Cardiac muscle cell (in vitro differentiated cells and primary cell): ENCODE measurements around the gene MIA3. TPM values are rescaled to one million over a fixed set of nuclear protein-coding genes. Genes with fewer than 3 reads are reported as not detected.

Experiments used
- DNase-seq, 2 donors: peaks; one replicate each; pipeline versions ENCODE4 v3.0.0 to v3.0.0-alpha.2; 2010 to 2017; ENCODE audit warnings: low read depth in 1 of 2, low spot score in 1 of 2
- H3K27ac ChIP-seq: fragments of 200-600 bp; sonication (generic); 2 replicates; pipeline ENCODE4 v1.5.1; 2016
- H3K27me3 ChIP-seq: fragments of 200-600 bp; sonication (generic); 2 replicates; pipeline ENCODE4 v1.6.0; 2016; ENCODE audit warnings: control low read depth
- H3K36me3 ChIP-seq: fragments of 200-600 bp; sonication (generic); 2 replicates; pipeline ENCODE4 v1.5.1; 2016; ENCODE audit warnings: control low read depth
- H3K4me1 ChIP-seq: fragments of 200-600 bp; sonication (generic); 2 replicates; pipeline ENCODE4 v1.8.1; 2017; ENCODE audit warnings: low read depth, mild to moderate bottlenecking, mixed run types
- H3K4me3 ChIP-seq: fragments of 200-600 bp; sonication (generic); 2 replicates; pipeline ENCODE4 v1.5.1; 2016; ENCODE audit warnings: mild to moderate bottlenecking
- H3K9me3 ChIP-seq: fragments of 200-600 bp; sonication (generic); 2 replicates; pipeline ENCODE4 v1.5.1; 2017; ENCODE audit warnings: low read depth, mild to moderate bottlenecking, control low read depth
- polyA plus RNA-seq: library from polyadenylated mRNA; unstranded; fragments of >200 nt; fragmentation: Nextera tagmentation; extraction: Ambion mirVana; gene quantifications from 2 replicates; pipeline ENCODE4 v1.2.1, GENCODE V29; 2016
- total RNA-seq: library from RNA; depleted of rRNA; stranded (reverse); fragments of >200 nt; gene quantifications from 2 replicates; pipeline ENCODE4 v1.2.3, GENCODE V29; 2016
- TF ChIP-seq, protein P1 (sequence below): IDR thresholded peaks from 2 replicates; pipeline ENCODE4 v1.5.1; 2012; ENCODE audit warnings: low read depth, mild to moderate bottlenecking, low read length

The MIA3 gene
- total and polyA plus RNA-seq, 2 experiments from 2014 or later = 32.9 to 38.5 TPM

DNA sequence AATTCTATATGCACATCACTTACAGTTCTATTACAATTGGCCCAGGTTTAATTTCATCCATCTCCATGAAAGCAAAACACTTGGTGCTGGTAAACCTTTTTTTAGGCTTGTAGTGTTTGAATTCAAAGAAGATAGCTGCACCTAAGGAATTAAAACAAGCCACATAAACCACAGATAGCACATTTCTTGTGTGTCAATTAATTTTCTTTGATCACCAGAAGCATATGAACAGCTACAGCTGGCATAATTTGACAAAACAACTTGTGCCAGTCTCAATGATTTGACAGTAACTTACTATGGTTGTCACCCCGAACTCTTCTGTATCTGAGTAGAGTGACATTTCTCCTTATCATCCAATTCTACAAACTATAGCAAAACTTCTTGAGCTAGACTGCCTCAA, 52.2 kb downstream of the MIA3 start:
- H3K4me1 ChIP-seq = no peaks in the 10 kb centered on the region
- no peak overlapping the region for H3K4me3 ChIP-seq
- H3K9me3 ChIP-seq = no peaks in the 10 kb centered on the region
- TF ChIP-seq, protein P1, sequence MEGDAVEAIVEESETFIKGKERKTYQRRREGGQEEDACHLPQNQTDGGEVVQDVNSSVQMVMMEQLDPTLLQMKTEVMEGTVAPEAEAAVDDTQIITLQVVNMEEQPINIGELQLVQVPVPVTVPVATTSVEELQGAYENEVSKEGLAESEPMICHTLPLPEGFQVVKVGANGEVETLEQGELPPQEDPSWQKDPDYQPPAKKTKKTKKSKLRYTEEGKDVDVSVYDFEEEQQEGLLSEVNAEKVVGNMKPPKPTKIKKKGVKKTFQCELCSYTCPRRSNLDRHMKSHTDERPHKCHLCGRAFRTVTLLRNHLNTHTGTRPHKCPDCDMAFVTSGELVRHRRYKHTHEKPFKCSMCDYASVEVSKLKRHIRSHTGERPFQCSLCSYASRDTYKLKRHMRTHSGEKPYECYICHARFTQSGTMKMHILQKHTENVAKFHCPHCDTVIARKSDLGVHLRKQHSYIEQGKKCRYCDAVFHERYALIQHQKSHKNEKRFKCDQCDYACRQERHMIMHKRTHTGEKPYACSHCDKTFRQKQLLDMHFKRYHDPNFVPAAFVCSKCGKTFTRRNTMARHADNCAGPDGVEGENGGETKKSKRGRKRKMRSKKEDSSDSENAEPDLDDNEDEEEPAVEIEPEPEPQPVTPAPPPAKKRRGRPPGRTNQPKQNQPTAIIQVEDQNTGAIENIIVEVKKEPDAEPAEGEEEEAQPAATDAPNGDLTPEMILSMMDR = no peak
- peaks cover 37% of the 10 kb centered on the region for H3K36me3 ChIP-seq
- no peaks in the 10 kb centered on the region for H3K27me3 ChIP-seq
- no peak overlapping the region for H3K27ac ChIP-seq
- DNase-seq = no peak

- DNase-seq = no peak
- H3K4me1 ChIP-seq = no peaks in the 10 kb centered on the region
- TF ChIP-seq, protein P1 = no peak
- H3K4me3 ChIP-seq = no peak overlapping the region
- H3K36me3 ChIP-seq = peaks cover 19% of the 10 kb centered on the region
- no peaks in the 10 kb centered on the region for H3K9me3 ChIP-seq
- H3K27me3 ChIP-seq = no peaks in the 10 kb centered on the region
- no peak overlapping the region for H3K27ac ChIP-seq
Observed at GRCh38 chr1:222680080-222680479, 62.2 kb downstream of the MIA3 start.

- Histone ChIP-seq H3K36me3 (peaks cover 21% of the 10 kb centered on the region), H3K9me3 (no peaks in the 10 kb centered on the region), H3K27me3 (no peaks in the 10 kb centered on the region), H3K4me3 (no peak overlapping the region), H3K4me1 (no peaks in the 10 kb centered on the region), H3K27ac (no peak overlapping the region)
- TF ChIP-seq, protein P1 = no peak
- no peak for DNase-seq
Observed at GRCh38 chr1:222691016-222691415, 73.1 kb downstream of the MIA3 start.

GRCh38 chr1:222694927-222695326, 77.0 kb downstream of the MIA3 start:
- TF ChIP-seq, protein P1 = no peak
- Histone ChIP-seq H3K27me3 (no peaks in the 10 kb centered on the region), H3K36me3 (peaks cover 15% of the 10 kb centered on the region), H3K4me3 (no peak overlapping the region), H3K4me1 (no peaks in the 10 kb centered on the region), H3K9me3 (no peaks in the 10 kb centered on the region), H3K27ac (no peak overlapping the region)
- DNase-seq = no peak

DNA sequence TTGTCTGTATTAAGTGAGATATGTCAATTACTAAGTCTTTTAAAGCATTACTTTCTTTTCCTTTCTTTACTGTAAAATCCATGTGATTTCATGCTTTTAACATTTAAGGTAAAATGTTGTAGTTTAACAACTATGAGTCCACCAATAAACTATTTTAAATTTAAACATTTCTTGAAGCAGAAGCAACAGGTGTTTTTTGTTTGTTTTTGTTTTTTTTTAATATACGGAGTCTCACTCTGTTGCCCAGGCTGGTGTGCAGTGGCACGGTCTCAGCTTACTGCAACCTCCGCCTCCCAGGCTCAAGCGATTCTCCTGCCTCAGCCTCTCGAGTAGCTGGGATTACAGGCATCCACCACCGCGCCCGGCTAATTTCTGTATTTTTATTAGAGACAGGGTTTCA, 78.8 kb downstream of the MIA3 start:
- Histone ChIP-seq H3K36me3 (peaks cover 15% of the 10 kb centered on the region), H3K27me3 (no peaks in the 10 kb centered on the region), H3K4me1 (no peaks in the 10 kb centered on the region), H3K27ac (no peak overlapping the region), H3K9me3 (no peaks in the 10 kb centered on the region), H3K4me3 (no peak overlapping the region)
- DNase-seq = no peak
- TF ChIP-seq, protein P1 = no peak

DNA sequence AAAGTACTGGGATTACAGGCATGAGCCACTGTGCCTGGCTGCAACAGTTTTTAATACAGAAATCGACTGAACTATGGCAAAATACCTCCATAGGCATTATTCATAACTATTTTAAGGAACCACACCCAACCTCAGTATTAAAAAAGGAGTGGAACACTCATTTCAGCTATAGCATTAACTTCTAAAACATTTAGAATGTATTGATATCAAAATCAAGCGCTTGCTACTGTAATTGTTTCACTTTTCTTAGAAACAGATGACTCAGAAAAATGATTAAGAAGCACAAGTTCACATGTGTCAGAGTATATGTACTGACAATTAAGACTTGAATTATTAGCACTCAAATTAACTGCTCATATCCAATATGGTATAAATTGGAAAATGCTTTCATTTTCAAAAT, 79.3 kb downstream of the MIA3 start:
- H3K4me3 ChIP-seq = no peak overlapping the region
- DNase-seq = no peak
- no peaks in the 10 kb centered on the region for H3K4me1 ChIP-seq
- H3K9me3 ChIP-seq = no peaks in the 10 kb centered on the region
- no peaks in the 10 kb centered on the region for H3K27me3 ChIP-seq
- TF ChIP-seq, protein P1 = no peak
- H3K36me3 ChIP-seq = peaks cover 20% of the 10 kb centered on the region
- no peak overlapping the region for H3K27ac ChIP-seq
